CD4-positive, alpha-beta T cell (primary cell): ENCODE measurements around the gene DPH5. TPM values are rescaled to one million over a fixed set of nuclear protein-coding genes. Genes with fewer than 3 reads are reported as not detected.
A peak's percentile ranks its signal among the peaks of the same experiment; 100 is the strongest.

Experiments used
- ATAC-seq: fragments of 200-7000 bp; cut with Tn5 transposase; one replicate; pipeline ENCODE4 v1.10.0; 2022; ENCODE audit warnings: mild to moderate bottlenecking; ENCODE audit not compliant: poor library complexity
- CTCF ChIA-PET: fragments of 350-600 bp; sonication (Branson Sonifier 250); formaldehyde crosslinking; loops from one replicate; lab custom pipeline; 2021; ENCODE audit warnings: antibody characterized with exemption, inconsistent platforms; lab: Charles Lee
- POLR2A ChIA-PET: fragments of 350-600 bp; sonication (Branson Sonifier 250); formaldehyde crosslinking; loops from one replicate; lab custom pipeline; 2021; ENCODE audit warnings: antibody characterized with exemption, inconsistent platforms; lab: Charles Lee
- DNase-seq, 14 experiments: peaks; one replicate each; pipeline ENCODE4 v3.0.0-alpha.2; 2013 to 2020; ENCODE audit warnings: mixed read lengths in 2 of 14
- H3K27ac ChIP-seq, 2 donors: one replicate each; pipeline versions ENCODE4 v1.5.1 to v1.7.0; 2013; ENCODE audit warnings: low read length in 2 of 2, low read depth in 1 of 2, mild to moderate bottlenecking in 1 of 2
- H3K27me3 ChIP-seq, 2 experiments: 1 replicate in 1 of 2; 2 replicates in 1 of 2; pipeline versions ENCODE4 v1.6.1 to v1.7.0; 2013; ENCODE audit warnings: low read length in 2 of 2, control low read depth in 1 of 2, mild to moderate bottlenecking in 1 of 2, moderate library complexity in 1 of 2; ENCODE audit not compliant: insufficient read depth in 2 of 2, control insufficient read depth in 1 of 2
- H3K36me3 ChIP-seq: one replicate; pipeline ENCODE4 v1.6.1; 2013; ENCODE audit warnings: low read length, control low read depth; ENCODE audit not compliant: insufficient read depth
- H3K4me1 ChIP-seq: one replicate; pipeline ENCODE4 v1.6.1; 2013; ENCODE audit warnings: low read length, control low read depth; ENCODE audit not compliant: insufficient read depth
- H3K4me3 ChIP-seq: one replicate; pipeline ENCODE4 v1.5.1; 2013; ENCODE audit warnings: mild to moderate bottlenecking, low read length, moderate library complexity
- H3K9me3 ChIP-seq, 2 experiments: 1 replicate in 1 of 2; 2 replicates in 1 of 2; pipeline versions ENCODE4 v1.6.1 to v1.7.0; 2013; ENCODE audit warnings: low read length in 2 of 2, mild to moderate bottlenecking in 2 of 2, control low read depth in 1 of 2, moderate library complexity in 1 of 2; ENCODE audit not compliant: control insufficient read depth in 1 of 2, insufficient read depth in 1 of 2
- H3K27ac Mint-ChIP-seq: one replicate; pipeline ENCODE4 v1.8.0; 2020; ENCODE audit warnings: mixed read lengths
- H3K27me3 Mint-ChIP-seq: one replicate; pipeline ENCODE4 v1.8.0; 2021; ENCODE audit warnings: mixed read lengths
- H3K36me3 Mint-ChIP-seq: one replicate; pipeline ENCODE4 v1.8.0; 2021; ENCODE audit warnings: low read depth, mixed read lengths
- H3K4me1 Mint-ChIP-seq: one replicate; pipeline ENCODE4 v1.8.0; 2021; ENCODE audit warnings: low read depth, mixed read lengths
- H3K4me3 Mint-ChIP-seq: one replicate; pipeline ENCODE4 v1.8.0; 2020; ENCODE audit warnings: mild to moderate bottlenecking, mixed read lengths
- H3K9me3 Mint-ChIP-seq: one replicate; pipeline ENCODE4 v1.8.0; 2020; ENCODE audit warnings: mixed read lengths
- CTCF ChIP-seq: fragments of 200-600 bp; IDR thresholded peaks from one replicate; pipeline ENCODE4 v1.8.0; 2022; ENCODE audit warnings: antibody characterized with exemption, mild to moderate bottlenecking
- intact Hi-C, 2 experiments: fragments of 100-400 bp; cut with DNase I in 1 of 2; cut with micrococcal nuclease in 1 of 2; formaldehyde crosslinking; loops; one replicate each; pipeline versions ENCODE4 v1.15.1 to v1.9.0; 2023 to 2025; cut with DNase I, micrococcal nuclease
- total RNA-seq, 174 experiments: library from RNA in 2 of 174; stranded (reverse) in 2 of 174; gene quantifications; one replicate each; pipeline ENCODE4 v1.2.3 and lab custom pipeline; 2021 to 2026

DPH5 gene
- total RNA-seq, 2 experiments from 2014 or later = 31.3 to 35.4 TPM

- no peaks in the 10 kb centered on the region for H3K27me3 Mint-ChIP-seq
- peak overlapping the region; percentile 57 for H3K27ac Mint-ChIP-seq
- Histone ChIP-seq H3K4me3 (no peak overlapping the region), H3K4me1 (peaks cover 17% of the 10 kb centered on the region), H3K27ac (peak overlapping the region in 1 of 2 donors; percentile 14), H3K27me3 (no peaks in the 10 kb centered on the region), H3K9me3 (no peaks in the 10 kb centered on the region), H3K36me3 (peaks cover 5% of the 10 kb centered on the region)
- H3K36me3 Mint-ChIP-seq = peaks cover 49% of the 10 kb centered on the region
- H3K4me1 Mint-ChIP-seq = peaks cover 80% of the 10 kb centered on the region
- no peaks in the 10 kb centered on the region for H3K9me3 Mint-ChIP-seq
- H3K4me3 Mint-ChIP-seq = no peak overlapping the region
- ChIA-PET POLR2A (interaction anchor here (0.7 to 1.1 kb wide), 2 partner anchors 8 to 15 kb away, joined by 3 to 4 read pairs; no protein-coding TSS in a partner anchor), CTCF (interaction anchor here (0.9 to 2.6 kb wide), 3 partner anchors 8 to 284 kb away, joined by 3 to 6 read pairs (median 3); no protein-coding TSS in a partner anchor)
- ATAC-seq = peak; percentile 36
- TF ChIP-seq CTCF = no peak
- DNase-seq = peak in 2 of 14 experiments; percentile 14
- intact Hi-C loops = no loop called here
Observed at GRCh38 chr1:101004061-101004460, 21.5 kb downstream of the DPH5 start.

- no peak for TF ChIP-seq CTCF
- ATAC-seq (no peak), DNase-seq (no peak)
- CTCF ChIA-PET = interaction anchor here (0.9 to 1.0 kb wide), 2 partner anchors 67 to 235 kb away, joined by 3 read pairs; no protein-coding TSS in a partner anchor
- peaks cover 17% of the 10 kb centered on the region for H3K4me1 ChIP-seq
- Mint-ChIP-seq H3K27me3 (no peaks in the 10 kb centered on the region), H3K4me3 (no peak overlapping the region), H3K27ac (peak overlapping the region; percentile 57), H3K9me3 (no peaks in the 10 kb centered on the region), H3K36me3 (peaks cover 47% of the 10 kb centered on the region), H3K4me1 (peaks cover 74% of the 10 kb centered on the region)
- no peak overlapping the region for H3K4me3 ChIP-seq
- peaks cover 5% of the 10 kb centered on the region for H3K36me3 ChIP-seq
- intact Hi-C loops = no loop called here
- no peaks in the 10 kb centered on the region for H3K9me3 ChIP-seq
- H3K27ac ChIP-seq = no peak overlapping the region
- POLR2A ChIA-PET = interaction anchor here (0.9 to 1.6 kb wide), 4 partner anchors 10 to 233 kb away, joined by 3 to 5 read pairs (median 4); partner anchors contain the start of gene S1PR1
- no peaks in the 10 kb centered on the region for H3K27me3 ChIP-seq
Observed at GRCh38 chr1:101003012-101003650, 22.5 kb downstream of the DPH5 start.

- POLR2A ChIA-PET = interaction anchor here (0.6 to 1.6 kb wide), 4 partner anchors 9 to 255 kb away, joined by 3 to 5 read pairs (median 4); partner anchors contain the start of gene S1PR1
- ATAC-seq = no peak
- H3K4me3 Mint-ChIP-seq = no peak overlapping the region
Observed at GRCh38 chr1:101002551-101002950, 23.0 kb downstream of the DPH5 start.

More at GRCh38 chr1:101002551-101002950, 23.0 kb downstream of the DPH5 start:
- Histone ChIP-seq H3K27ac (no peak overlapping the region), H3K27me3 (no peaks in the 10 kb centered on the region), H3K9me3 (no peaks in the 10 kb centered on the region), H3K4me3 (no peak overlapping the region), H3K4me1 (peaks cover 17% of the 10 kb centered on the region), H3K36me3 (peaks cover 5% of the 10 kb centered on the region)
- H3K27ac Mint-ChIP-seq = peak overlapping the region; percentile 57
- peak in 3 of 14 experiments; percentile 20 to 46 (median 34) for DNase-seq
- peaks cover 76% of the 10 kb centered on the region for H3K4me1 Mint-ChIP-seq
- TF ChIP-seq CTCF = no peak
- intact Hi-C loops = no loop called here
- CTCF ChIA-PET = interaction anchor here (1.0 kb wide), 1 partner anchor 236 kb away, joined by 3 read pairs; no protein-coding TSS in a partner anchor
- H3K36me3 Mint-ChIP-seq = peaks cover 49% of the 10 kb centered on the region
- H3K27me3 Mint-ChIP-seq = no peaks in the 10 kb centered on the region
- no peaks in the 10 kb centered on the region for H3K9me3 Mint-ChIP-seq
